GM19397 (cell line): ENCODE results near the gene PODN.

Source experiments
- ATAC-seq: cut with Tn5 transposase; IDR thresholded peaks from one replicate; pipeline ENCODE4 v1.9.1; 2021; ENCODE audit warnings: mild to moderate bottlenecking, moderate library complexity; ENCODE audit not compliant: unreplicated experiment

PODN gene

GRCh38 chr1:53130598-53130877 is 68.5 kb downstream of the PODN start:
- ATAC-seq: no peak

GRCh38 chr1:53130878-53131589 is 69.0 kb downstream of the PODN start:
- ATAC-seq: no peak

DNA sequence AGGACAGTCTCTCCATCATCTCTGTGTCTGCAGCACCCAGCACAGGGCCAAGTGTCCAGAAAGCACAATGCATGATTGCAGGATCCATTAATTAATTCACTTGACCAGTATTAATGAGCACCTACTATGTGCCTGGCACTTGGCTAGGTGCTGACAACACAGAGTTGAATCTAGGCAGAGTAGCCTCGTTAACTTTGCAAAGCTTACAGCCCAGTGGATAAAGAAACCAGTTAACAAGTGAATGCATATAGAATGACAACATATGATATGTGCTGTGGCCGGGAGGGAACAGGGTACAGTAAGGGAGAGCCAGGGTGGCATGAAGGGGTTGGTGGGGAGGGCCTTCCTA is 69.6 kb downstream of the PODN start:
- ATAC-seq: no peak

- ATAC-seq: no peak
These were observed 70.2 kb downstream of the PODN start for GRCh38 chr1:53132176-53132575.

GRCh38 chr1:53133261-53134041 is 71.4 kb downstream of the PODN start:
- no peak for ATAC-seq

DNA sequence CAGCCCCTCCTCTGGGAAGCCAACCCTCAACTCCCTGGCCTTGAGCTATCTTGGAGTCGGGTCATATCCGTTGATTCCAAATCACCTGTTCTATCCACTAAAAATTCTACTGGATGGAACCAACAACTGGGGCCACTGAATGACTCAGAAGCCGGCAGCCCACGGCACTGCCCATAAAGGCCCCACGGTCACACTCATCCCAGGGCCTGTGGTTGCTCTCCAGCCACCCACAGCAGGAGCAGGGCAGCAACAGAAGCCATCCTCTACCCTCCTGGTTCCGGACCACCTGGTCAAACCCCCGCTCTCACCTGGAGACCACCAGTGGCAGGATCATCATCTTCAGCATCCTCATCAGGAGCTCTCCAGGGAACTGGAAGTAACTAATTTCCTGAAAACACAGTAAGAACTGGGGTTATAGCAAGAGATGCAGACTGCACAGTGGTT is 72.1 kb downstream of the PODN start:
- no peak for ATAC-seq
